ENCODE data around the gene ZDHHC14.

DNA sequence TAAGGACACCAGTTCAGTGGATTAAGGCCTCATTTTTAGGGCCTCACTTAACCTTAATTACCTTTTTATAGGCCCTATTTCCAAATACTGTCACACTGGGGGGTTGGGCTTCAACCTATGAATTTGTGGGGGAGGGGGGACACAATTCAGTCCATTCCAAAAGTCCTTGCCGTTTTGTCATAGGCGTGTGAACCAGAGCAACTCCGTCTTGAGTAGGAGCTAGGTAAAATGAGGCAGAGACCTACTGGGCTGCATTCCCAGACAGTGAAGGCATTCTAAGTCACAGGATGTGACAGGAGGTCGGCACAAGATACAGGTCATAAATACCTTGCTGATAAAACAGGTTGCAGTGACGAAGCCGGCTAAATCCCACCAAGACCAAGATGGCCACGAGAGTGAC is 328.6 kb downstream of the ZDHHC14 start:
- no peak for TF ChIP-seq CTCF (IDR thresholded peaks at IDR 0.05; ENCODE audit: low read depth, low read length)
- TF ChIP-seq POLR2A (IDR thresholded peaks at IDR 0.05; ENCODE audit: extremely low read depth, insufficient read length), result no peak
- TF ChIP-seq MAX (IDR thresholded peaks at IDR 0.05; ENCODE audit: low read depth, low read length), result no peak

Data from NB4 (cell line).